ENCODE measurements around the gene RCE1.

The RCE1 gene

DNA sequence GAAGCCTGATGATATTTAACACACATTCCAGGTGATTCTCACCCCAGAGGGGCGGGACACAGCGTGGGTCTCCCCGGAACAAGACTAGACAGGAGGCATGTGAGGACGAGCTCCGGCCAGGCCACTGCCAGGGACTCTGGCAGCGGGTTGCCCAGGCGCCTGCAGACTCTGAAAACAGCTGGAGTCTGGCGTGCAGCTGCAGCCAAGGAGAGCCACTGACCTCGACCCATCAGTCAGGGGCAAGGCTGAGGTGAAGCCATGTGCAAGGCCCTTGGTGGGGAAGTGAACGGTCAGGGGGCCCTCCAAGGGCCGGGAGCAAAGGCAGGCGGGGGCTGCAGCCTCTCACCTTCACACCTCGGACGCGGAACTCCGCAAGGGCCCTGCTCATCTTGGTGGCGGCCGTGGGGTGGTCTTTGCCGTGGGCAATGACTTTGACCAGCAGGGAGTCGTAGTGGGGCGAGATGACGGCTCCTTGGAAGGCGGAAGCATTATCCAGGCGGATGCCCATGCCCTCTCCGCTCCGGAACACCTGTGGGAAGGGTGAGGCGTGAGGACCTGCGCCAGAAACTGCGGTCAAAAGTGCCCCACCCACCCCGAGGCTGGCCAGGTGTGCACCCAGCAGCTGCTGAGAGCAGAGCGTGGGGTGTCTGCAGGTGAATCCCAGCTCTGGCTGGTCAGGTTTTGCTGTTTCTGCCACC, 20.3 kb downstream of the RCE1 start:
- ATAC-seq (ENCODE audit: insufficient read depth, low read depth) = no peak
- Histone ChIP-seq H2AFZ (ENCODE audit: low read depth, low read length) (no peak overlapping the region), H3K9me3 (ENCODE audit: insufficient read depth, low read length, severe bottlenecking) (no peaks in the 10 kb centered on the region), H3K27me3 (ENCODE audit: insufficient read depth, low read length, poor library complexity) (no peaks in the 10 kb centered on the region), H3K27ac (ENCODE audit: low read length) (no peak overlapping the region), H3K4me1 (ENCODE audit: insufficient read depth, low read length) (peaks cover 11% of the 10 kb centered on the region), H3K79me2 (ENCODE audit: insufficient read depth, low read length) (peaks cover 11% of the 10 kb centered on the region), H3K4me2 (ENCODE audit: insufficient read depth, low read length) (no peak overlapping the region), H3K4me3 (ENCODE audit: low read depth in 1 of 2, low read length in 2 of 2) (no peak overlapping the region), H3K9ac (ENCODE audit: low read depth, low read length) (no peak overlapping the region), H4K20me1 (ENCODE audit: insufficient read depth, low read length) (peaks cover 22% of the 10 kb centered on the region; the same call in 1 of the 2 replicates), H3K36me3 (ENCODE audit: insufficient read depth, low read length) (peaks cover 29% of the 10 kb centered on the region)
- TF ChIP-seq, protein P1, sequence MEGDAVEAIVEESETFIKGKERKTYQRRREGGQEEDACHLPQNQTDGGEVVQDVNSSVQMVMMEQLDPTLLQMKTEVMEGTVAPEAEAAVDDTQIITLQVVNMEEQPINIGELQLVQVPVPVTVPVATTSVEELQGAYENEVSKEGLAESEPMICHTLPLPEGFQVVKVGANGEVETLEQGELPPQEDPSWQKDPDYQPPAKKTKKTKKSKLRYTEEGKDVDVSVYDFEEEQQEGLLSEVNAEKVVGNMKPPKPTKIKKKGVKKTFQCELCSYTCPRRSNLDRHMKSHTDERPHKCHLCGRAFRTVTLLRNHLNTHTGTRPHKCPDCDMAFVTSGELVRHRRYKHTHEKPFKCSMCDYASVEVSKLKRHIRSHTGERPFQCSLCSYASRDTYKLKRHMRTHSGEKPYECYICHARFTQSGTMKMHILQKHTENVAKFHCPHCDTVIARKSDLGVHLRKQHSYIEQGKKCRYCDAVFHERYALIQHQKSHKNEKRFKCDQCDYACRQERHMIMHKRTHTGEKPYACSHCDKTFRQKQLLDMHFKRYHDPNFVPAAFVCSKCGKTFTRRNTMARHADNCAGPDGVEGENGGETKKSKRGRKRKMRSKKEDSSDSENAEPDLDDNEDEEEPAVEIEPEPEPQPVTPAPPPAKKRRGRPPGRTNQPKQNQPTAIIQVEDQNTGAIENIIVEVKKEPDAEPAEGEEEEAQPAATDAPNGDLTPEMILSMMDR (IDR thresholded peaks at IDR 0.05; ENCODE audit: borderline replicate concordance, extremely low read depth, low read length, poor library complexity, severe bottlenecking) = no peak
- no peak for TF ChIP-seq EZH2 (IDR thresholded peaks at IDR 0.05; ENCODE audit: borderline replicate concordance, low read depth, low read length, severe bottlenecking)
- DNase-seq = no peak

DNA sequence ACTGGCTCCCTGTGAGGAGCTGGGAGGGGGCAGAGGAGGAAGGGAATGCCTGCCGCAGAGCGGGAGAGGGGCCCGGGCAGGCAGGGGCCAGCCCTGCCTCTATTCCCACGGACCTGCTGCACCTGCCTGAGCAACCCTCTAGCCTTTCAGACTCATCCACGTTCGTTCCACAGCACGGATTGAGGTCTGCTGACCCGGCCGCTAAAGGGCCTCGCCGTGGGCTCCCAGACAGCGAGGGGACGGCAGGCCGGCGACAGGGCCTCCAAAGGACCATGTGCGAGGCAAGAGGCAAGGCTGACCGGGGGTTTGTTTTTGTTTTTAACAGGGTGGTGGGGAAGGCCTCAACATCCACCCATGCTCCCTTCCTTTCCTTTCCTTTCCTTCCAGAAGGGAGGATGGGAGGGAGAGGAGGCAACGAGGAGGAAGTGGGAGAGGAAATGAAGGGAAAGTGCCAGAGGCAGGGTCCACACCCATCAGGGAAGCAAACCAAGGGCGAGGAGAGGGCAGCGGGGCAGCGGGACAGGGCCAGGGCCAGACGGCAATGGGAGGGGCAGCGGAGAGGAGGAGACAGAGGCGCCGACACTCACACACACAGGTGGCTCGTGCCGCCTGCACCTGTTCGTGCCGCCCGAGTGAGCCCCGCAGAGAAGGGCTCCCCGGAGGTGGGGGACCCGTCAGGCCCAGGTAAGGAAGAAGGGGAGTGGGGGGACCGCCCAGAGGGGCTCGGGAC, 21.1 kb downstream of the RCE1 start:
- H3K4me3 ChIP-seq (ENCODE audit: low read depth in 1 of 2, low read length in 2 of 2) = no peak overlapping the region
- DNase-seq (no peak), ATAC-seq (ENCODE audit: insufficient read depth, low read depth) (no peak)
- no peaks in the 10 kb centered on the region for H3K9me3 ChIP-seq (ENCODE audit: insufficient read depth, low read length, severe bottlenecking)
- H3K79me2 ChIP-seq (ENCODE audit: insufficient read depth, low read length) = peaks cover 3% of the 10 kb centered on the region; the same call in 1 of the 2 replicates
- H3K27ac ChIP-seq (ENCODE audit: low read length) = no peak overlapping the region
- no peak overlapping the region for H3K9ac ChIP-seq (ENCODE audit: low read depth, low read length)
- H2AFZ ChIP-seq (ENCODE audit: low read depth, low read length) = no peak overlapping the region
- H3K36me3 ChIP-seq (ENCODE audit: insufficient read depth, low read length) = peaks cover 21% of the 10 kb centered on the region
- TF ChIP-seq EZH2 (IDR thresholded peaks at IDR 0.05; ENCODE audit: borderline replicate concordance, low read depth, low read length, severe bottlenecking) = no peak
- TF ChIP-seq, protein P1 (IDR thresholded peaks at IDR 0.05; ENCODE audit: borderline replicate concordance, extremely low read depth, low read length, poor library complexity, severe bottlenecking) = no peak
- H3K4me1 ChIP-seq (ENCODE audit: insufficient read depth, low read length) = peaks cover 4% of the 10 kb centered on the region; the same call in 1 of the 2 replicates
- H3K27me3 ChIP-seq (ENCODE audit: insufficient read depth, low read length, poor library complexity) = no peaks in the 10 kb centered on the region
- H4K20me1 ChIP-seq (ENCODE audit: insufficient read depth, low read length) = peaks cover 14% of the 10 kb centered on the region; the same call in 1 of the 2 replicates
- no peak overlapping the region for H3K4me2 ChIP-seq (ENCODE audit: insufficient read depth, low read length)

DNA sequence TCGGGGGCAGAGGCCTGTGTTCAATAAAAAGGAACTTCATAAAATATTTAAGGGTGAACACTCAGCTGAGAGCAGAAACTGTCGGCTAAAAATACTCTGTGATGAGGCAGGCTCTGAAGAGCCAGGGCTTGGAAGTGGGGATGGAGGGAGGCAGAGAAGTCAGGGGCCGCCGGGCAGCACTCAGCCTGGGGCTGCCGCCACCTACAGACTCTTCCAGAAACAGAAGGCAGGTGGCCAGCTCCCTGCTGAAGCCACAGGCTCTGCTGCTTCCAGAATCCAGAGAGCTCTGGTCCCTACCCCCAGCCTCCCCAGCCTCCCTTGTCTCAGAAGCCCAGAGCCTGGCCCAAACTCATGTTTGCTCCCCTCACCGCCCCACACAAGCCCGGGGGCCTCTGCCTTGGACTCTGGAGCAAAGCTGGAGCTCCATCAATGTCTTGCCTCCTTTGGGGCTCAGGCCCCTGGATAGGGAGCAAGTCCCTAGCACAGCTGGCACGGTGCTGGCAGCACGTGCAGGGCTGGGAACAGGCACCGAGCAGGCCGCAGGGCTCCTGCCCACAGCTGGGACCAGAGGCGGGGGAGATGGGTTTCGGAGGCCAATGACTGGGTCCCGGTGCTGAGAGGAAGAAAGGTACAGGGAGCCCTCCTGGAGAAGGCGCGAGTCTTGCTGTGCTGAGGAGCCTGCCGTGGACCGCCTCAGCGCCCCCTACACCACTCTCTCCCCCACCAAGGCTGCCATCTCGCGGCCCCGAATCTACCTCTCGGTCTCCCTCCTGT, 21.9 kb downstream of the RCE1 start:
- ATAC-seq (ENCODE audit: insufficient read depth, low read depth) = no peak
- H3K27me3 ChIP-seq (ENCODE audit: insufficient read depth, low read length, poor library complexity) = no peaks in the 10 kb centered on the region
- H3K9me3 ChIP-seq (ENCODE audit: insufficient read depth, low read length, severe bottlenecking) = no peaks in the 10 kb centered on the region
- H3K27ac ChIP-seq (ENCODE audit: low read length) = no peak overlapping the region
- no peak overlapping the region for H3K9ac ChIP-seq (ENCODE audit: low read depth, low read length)
- DNase-seq = no peak
- H3K4me2 ChIP-seq (ENCODE audit: insufficient read depth, low read length) = no peak overlapping the region
- H3K4me1 ChIP-seq (ENCODE audit: insufficient read depth, low read length) = no peaks in the 10 kb centered on the region
- no peak overlapping the region for H2AFZ ChIP-seq (ENCODE audit: low read depth, low read length)
- TF ChIP-seq, protein P1 (IDR thresholded peaks at IDR 0.05; ENCODE audit: borderline replicate concordance, extremely low read depth, low read length, poor library complexity, severe bottlenecking) = no peak
- TF ChIP-seq EZH2 (IDR thresholded peaks at IDR 0.05; ENCODE audit: borderline replicate concordance, low read depth, low read length, severe bottlenecking) = no peak
- H3K79me2 ChIP-seq (ENCODE audit: insufficient read depth, low read length) = no peaks in the 10 kb centered on the region
- H3K36me3 ChIP-seq (ENCODE audit: insufficient read depth, low read length) = peaks cover 21% of the 10 kb centered on the region
- no peak overlapping the region for H3K4me3 ChIP-seq (ENCODE audit: low read depth in 1 of 2, low read length in 2 of 2)
- peaks cover 11% of the 10 kb centered on the region; the same call in 1 of the 2 replicates for H4K20me1 ChIP-seq (ENCODE audit: insufficient read depth, low read length)

All from DND-41 (cell line).